Thoracic aorta (tissue), 2 donors: ENCODE results near the gene CREB5. TPM values are rescaled to one million over a fixed set of nuclear protein-coding genes. Genes with fewer than 3 reads are reported as not detected.

Source experiments
- ATAC-seq: fragments of 150-250 bp; one replicate; pipeline ENCODE4 v1.8.0; 2017; ENCODE audit warnings: low read depth; ENCODE audit not compliant: insufficient number of reproducible peaks, low FRiP score
- DNase-seq: peaks from one replicate; pipeline ENCODE4 v3.0.0-alpha.2; 2020; ENCODE audit warnings: low spot score
- H3K27ac ChIP-seq, 2 donors: fragments of 200-600 bp; sonication (generic); 1 replicate in 1 of 2; 2 replicates in 1 of 2; pipeline ENCODE4 v1.5.1; 2016; ENCODE audit warnings: mild to moderate bottlenecking in 2 of 2, moderate library complexity in 2 of 2
- H3K27me3 ChIP-seq: fragments of 200-600 bp; sonication (generic); replicated peaks from 2 replicates; pipeline ENCODE4 v1.6.0; 2016; ENCODE audit warnings: mild to moderate bottlenecking; ENCODE audit not compliant: insufficient read depth
- H3K36me3 ChIP-seq: fragments of 200-600 bp; sonication (generic); one replicate; pipeline ENCODE4 v1.5.1; 2016
- H3K4me1 ChIP-seq, 2 donors: fragments of 200-600 bp; sonication (generic); 1 replicate in 1 of 2; 2 replicates in 1 of 2; pipeline versions ENCODE4 v1.5.1 to v1.6.0; 2016; ENCODE audit warnings: low read depth in 2 of 2, mild to moderate bottlenecking in 1 of 2; ENCODE audit not compliant: control insufficient read depth in 1 of 2
- H3K4me3 ChIP-seq: fragments of 200-600 bp; sonication (generic); 2 replicates; pipeline ENCODE4 v1.5.1; 2016; ENCODE audit warnings: mild to moderate bottlenecking
- H3K9me3 ChIP-seq: fragments of 200-600 bp; sonication (generic); 2 replicates; pipeline ENCODE4 v1.5.1; 2016
- CTCF ChIP-seq: fragments of 200-600 bp; sonication (generic); IDR thresholded peaks from one replicate; pipeline ENCODE4 v1.5.1; 2019; ENCODE audit warnings: antibody characterized with exemption
- total RNA-seq, 2 donors: library from RNA; depleted of rRNA; stranded (reverse); fragments of >200 nt; gene quantifications; one replicate each; pipeline versions ENCODE4 v1.1.0 to v1.2.3, GENCODE V29; 2016

The CREB5 gene
- total RNA-seq, 2 donors from 2014 or later, result 44.4 to 49.1 TPM

- no peak for ATAC-seq
- Histone ChIP-seq H3K27ac (no peak overlapping the region), H3K27me3 (no peaks in the 10 kb centered on the region), H3K36me3 (no peaks in the 10 kb centered on the region), H3K9me3 (no peaks in the 10 kb centered on the region), H3K4me3 (no peak overlapping the region), H3K4me1 (no peaks in the 10 kb centered on the region)
- TF ChIP-seq CTCF, result no peak
- no peak for DNase-seq
Measured at GRCh38 chr7:28576656-28577055, 164.3 kb downstream of the CREB5 start.

- no peaks in the 10 kb centered on the region for H3K9me3 ChIP-seq
- TF ChIP-seq CTCF, result no peak
- no peaks in the 10 kb centered on the region for H3K36me3 ChIP-seq
- DNase-seq, result no peak
- H3K27me3 ChIP-seq, result no peaks in the 10 kb centered on the region
- no peak overlapping the region for H3K27ac ChIP-seq
- H3K4me3 ChIP-seq, result no peak overlapping the region
- no peaks in the 10 kb centered on the region for H3K4me1 ChIP-seq
- ATAC-seq, result no peak
Measured at GRCh38 chr7:28579571-28579970, 167.3 kb downstream of the CREB5 start.

DNA sequence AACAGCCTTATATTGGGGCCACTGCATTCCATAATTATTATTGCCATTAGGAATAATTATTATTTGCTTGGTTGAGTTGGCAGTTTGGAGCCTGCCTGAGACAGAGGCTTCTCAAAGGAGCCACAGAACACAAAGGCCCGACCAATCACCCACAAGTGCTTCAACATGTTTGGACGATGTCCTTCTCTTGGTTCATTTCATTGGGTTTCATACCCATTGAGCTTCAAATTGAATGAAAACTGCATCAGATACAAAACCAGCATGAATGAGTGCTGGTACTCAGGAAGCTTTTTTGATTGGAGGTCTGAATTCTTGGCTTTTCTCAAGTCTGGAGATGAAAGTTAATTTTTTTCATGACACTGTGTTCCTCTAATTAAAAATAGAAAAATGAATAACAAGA, 168.3 kb downstream of the CREB5 start:
- H3K4me3 ChIP-seq, result no peak overlapping the region
- DNase-seq (no peak), ATAC-seq (no peak)
- no peaks in the 10 kb centered on the region for H3K27me3 ChIP-seq
- no peaks in the 10 kb centered on the region for H3K36me3 ChIP-seq
- H3K27ac ChIP-seq, result no peak overlapping the region
- no peaks in the 10 kb centered on the region for H3K4me1 ChIP-seq
- no peak for TF ChIP-seq CTCF
- no peaks in the 10 kb centered on the region for H3K9me3 ChIP-seq

- Histone ChIP-seq H3K9me3 (no peaks in the 10 kb centered on the region), H3K4me1 (peaks cover 0 to 4% of the 10 kb centered on the region in 2 donors), H3K27ac (no peak overlapping the region), H3K4me3 (no peak overlapping the region), H3K27me3 (no peaks in the 10 kb centered on the region), H3K36me3 (no peaks in the 10 kb centered on the region)
- ATAC-seq (no peak), DNase-seq (no peak)
- no peak for TF ChIP-seq CTCF
Measured at GRCh38 chr7:28581351-28581750, 169.0 kb downstream of the CREB5 start.

DNA sequence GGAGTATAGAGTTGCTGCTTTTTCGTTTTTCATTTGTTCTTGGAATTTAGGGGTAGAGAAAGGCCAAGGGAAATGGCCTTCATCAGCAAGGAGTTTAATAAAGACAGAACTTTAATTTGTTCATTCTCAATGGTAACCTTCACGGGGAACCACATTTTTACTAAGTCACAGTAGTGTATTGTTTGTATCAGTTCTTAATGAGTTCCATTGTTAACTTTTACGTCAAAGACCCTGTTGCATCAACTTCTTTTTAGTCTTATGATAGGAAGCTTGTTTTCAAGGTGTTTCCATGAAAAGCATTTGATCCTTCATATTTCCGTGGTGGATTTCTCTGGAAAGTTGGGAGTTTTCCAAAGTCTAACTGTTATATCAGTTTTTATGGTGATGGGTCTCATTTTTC, 169.9 kb downstream of the CREB5 start:
- no peak for TF ChIP-seq CTCF
- Histone ChIP-seq H3K36me3 (no peaks in the 10 kb centered on the region), H3K27ac (no peak overlapping the region), H3K9me3 (no peaks in the 10 kb centered on the region), H3K4me3 (no peak overlapping the region), H3K4me1 (peaks cover 0 to 13% of the 10 kb centered on the region in 2 donors), H3K27me3 (no peaks in the 10 kb centered on the region)
- ATAC-seq (no peak), DNase-seq (no peak)
